ENCODE measurements around the gene TCFL5.

Gene TCFL5

DNA sequence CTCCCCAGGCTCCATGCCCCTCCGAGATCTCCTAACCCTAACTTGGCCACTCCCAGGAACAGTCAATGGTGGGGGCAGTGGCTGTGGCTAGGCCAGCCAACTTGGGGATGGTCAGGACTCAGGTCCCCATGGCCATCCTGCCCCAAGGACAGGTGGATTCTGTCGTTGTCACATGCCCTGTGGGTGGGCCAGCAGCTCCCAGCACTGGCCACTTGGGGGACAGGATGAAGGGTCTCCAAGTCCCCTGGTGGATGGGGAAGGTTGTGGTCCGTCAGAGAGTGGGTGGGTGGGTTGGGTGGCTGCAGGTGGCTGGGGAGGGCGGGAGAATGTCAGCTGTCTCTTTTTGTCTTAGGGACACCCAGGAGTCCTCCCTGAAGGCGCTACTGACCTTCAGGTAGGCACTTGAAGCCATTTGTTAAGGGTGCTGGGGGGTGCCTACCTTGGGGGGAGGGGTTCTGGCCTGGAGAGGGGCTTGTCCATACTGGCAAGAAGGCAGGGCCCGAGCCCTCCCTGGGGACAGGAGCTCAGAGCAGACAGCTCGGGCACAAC is 39.3 kb downstream of the TCFL5 start:
- no peak for DNase-seq (ENCODE audit: low read depth)

DNA sequence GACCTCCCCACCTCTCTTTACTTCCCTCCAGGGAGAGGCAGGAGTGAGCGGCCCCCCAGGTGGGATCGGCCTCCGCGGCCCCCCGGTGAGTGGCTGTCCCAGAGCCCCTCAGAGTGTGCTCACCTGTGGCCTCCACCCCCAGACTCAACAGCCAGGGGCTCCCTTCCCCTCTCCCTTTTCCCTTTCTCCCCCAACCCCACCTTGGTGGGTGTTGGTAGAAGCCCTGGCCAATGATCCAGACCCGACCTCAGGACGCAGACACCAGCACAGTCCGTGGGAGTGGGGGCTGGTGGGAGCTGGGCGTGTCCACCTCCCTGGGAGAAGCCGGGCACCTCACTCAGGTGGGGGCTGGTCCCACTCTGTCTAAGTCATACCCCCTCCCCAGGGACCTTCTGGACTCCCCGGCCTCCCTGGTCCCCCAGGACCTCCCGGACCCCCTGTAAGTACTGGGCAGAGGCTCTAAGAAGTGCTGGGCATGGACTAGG is 39.9 kb downstream of the TCFL5 start:
- no peak for DNase-seq (ENCODE audit: low read depth)

DNA sequence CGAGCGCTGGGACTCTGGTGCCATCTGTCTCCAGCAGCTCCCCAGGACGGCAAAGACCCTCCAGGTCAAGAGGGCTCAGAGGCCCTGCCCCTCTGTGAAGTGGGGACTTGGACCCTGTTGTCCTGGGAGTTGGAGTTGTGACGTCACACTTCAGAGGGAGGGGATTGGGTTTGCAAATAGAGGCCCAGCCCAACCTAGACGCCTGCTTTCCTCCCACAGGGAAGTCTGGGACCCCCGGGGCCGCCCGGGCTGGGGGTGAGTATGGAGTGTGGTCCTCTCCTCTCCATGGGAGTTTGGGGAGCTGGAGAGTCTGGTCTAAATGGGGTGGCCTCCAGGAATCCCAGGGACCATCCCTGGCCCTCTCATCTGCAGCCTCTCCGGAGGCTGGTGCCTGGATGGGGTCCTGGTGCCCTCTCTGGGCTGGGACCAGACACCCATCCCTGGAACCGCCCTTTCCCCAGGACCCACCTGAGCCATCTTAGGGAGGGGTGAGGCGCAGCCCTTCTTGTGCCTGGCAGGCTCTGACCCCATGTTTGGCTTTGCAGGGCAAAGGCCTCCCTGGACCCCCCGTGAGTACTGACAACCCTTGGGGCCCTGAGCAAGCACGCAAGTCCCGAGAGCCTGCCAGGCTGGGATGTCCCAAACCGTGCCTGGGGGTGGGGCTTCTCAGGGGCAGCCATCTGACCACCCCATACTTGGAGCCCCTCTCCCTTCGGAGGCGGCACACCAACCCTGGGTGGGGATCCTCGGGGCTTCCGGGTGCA is 40.5 kb downstream of the TCFL5 start:
- no peak for DNase-seq (ENCODE audit: low read depth)

DNA sequence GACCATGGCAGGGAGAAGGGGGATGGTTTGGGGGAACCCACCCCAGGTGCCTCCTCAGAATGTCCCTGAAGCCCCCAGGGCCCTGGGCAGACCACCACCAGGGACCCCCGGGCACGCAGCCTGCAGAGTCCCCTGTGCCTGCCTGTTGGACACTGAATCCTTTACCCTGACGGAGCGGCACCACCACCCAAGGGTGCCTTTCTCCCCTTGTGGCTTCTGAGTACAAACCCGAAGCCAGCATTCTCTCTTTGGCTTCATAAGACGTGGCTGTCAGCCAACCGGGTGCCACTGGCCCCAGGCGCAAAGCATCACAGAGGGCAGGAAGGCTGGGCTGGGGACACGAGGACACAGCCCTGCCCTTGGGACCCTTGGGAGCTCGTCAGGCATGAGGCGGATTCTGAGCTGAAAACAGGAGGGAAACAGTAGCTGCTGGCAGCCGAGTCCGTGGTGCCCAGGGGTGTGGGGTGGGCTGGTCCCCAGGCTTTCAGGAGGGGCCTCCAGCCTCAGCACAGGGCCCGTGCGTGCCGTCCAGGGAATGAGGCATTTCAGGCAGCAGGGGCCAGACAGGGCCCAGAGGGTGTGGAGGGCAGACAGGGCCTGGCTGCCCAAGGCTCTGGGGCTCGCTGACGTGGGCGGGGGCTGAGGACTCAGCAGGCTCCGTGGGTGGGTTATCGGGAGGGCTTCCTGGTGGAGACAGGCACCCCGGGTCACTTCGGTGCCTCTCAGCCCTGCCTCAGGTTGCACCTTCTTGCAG is 41.2 kb downstream of the TCFL5 start:
- DNase-seq (ENCODE audit: low read depth), result no peak

DNA sequence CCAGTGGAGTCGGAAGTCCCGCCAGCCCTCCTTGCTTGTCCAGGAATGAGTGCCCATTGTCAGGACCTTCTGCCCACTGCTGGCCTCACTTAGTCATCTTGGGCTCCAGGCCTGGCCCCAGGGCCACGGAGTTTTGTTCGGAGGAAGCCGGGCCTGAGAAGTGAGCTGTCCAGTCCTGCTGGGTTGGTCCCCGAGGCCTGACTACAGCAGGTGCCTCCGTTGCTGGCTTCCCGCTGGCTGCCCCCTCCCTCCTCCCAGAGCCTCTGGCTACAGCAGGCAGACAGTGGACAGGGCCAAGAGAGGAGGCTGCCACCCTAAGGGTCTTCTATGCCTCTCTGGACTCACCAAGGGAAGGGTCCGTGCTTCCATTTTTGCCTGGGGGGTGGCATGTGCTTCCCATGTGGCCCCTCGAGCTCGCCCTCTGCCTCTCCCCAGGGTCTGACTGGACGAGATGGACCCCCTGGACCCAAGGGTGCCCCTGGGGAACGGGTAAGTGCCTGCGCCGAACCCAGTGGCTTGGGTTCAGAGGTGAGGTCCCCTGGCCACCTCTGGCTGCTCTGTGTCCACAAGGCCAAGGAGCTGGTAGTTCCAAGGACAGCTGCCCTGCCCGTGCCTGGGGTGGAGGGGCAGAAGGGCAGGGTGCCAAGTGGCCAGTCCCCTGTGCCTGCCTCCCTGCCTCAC is 42.0 kb downstream of the TCFL5 start:
- no peak for DNase-seq (ENCODE audit: low read depth)

DNA sequence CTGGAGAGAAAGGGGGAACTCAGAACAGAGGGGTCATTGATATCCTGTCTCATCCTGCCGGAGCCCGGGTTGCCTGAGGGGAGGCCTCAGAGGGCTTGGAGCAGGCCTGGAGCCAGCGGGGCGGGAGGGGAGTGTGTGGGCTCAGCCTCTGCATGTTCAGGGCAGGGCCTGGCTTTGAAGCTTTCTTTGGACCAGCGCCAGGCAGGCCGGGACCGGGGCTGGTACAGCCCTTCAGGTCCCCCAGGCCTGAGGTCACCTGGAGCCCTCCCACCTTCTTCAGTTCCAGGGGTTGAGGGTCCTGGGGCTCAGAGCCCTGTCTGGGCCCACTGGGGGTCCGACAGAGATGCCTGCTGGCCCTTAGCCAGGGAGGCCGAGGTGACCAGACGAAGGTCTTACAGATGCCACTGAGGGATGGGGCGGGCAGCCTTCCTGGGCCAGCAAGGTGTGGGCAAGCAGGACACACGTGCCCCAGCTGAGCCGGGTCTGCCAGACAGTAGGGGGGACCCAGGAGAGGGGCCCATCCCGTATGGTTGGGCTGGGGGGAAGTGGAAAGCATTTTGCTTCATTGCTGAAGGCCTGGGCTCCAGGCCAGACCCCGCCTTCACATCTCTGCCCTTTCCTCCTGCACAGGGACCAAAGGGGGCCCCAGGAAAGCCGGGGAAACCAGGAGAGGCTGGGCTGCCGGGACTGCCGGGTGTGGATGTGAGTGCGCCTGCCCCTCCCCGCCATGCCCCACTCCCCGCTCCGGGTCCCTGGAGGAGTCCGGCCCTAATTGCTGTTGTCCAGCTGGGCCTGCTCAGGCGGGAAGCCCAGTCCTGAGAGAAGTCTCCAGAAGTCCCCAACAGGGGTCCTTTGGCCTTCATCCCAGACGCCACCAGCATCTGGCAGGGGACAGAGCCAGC is 42.8 kb downstream of the TCFL5 start:
- no peak for DNase-seq (ENCODE audit: low read depth)

DNA sequence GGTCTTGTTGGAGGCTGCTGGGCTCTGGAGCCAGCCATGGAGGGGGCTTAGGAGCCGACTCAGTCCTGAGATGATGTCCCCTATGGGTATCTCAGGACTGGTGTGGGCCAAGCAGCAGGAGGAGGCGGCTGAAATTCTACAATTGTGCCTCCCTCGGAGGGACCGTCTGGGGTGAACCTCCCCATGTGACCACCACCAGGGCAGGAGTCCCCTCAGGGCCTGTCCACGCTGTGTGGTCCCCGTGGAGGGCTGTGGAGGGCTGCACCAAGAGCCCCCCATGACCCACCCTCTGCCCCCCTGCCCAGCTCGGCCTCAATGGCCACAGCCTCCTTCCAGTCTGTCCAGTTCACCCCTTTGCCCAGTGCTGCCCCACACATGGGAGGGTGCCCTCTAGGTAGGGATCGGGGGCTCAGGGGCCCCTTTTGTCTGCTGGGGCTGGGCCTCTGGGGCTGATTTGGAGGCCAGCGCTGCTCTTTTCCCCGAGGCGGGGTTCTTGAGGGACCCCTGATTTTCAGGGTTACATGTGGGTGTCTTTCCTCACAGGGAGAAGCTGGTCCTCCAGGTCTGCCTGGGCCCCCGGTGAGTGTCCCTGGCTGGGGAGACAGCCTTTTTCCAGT is 43.5 kb downstream of the TCFL5 start:
- DNase-seq (ENCODE audit: low read depth), result no peak

DNA sequence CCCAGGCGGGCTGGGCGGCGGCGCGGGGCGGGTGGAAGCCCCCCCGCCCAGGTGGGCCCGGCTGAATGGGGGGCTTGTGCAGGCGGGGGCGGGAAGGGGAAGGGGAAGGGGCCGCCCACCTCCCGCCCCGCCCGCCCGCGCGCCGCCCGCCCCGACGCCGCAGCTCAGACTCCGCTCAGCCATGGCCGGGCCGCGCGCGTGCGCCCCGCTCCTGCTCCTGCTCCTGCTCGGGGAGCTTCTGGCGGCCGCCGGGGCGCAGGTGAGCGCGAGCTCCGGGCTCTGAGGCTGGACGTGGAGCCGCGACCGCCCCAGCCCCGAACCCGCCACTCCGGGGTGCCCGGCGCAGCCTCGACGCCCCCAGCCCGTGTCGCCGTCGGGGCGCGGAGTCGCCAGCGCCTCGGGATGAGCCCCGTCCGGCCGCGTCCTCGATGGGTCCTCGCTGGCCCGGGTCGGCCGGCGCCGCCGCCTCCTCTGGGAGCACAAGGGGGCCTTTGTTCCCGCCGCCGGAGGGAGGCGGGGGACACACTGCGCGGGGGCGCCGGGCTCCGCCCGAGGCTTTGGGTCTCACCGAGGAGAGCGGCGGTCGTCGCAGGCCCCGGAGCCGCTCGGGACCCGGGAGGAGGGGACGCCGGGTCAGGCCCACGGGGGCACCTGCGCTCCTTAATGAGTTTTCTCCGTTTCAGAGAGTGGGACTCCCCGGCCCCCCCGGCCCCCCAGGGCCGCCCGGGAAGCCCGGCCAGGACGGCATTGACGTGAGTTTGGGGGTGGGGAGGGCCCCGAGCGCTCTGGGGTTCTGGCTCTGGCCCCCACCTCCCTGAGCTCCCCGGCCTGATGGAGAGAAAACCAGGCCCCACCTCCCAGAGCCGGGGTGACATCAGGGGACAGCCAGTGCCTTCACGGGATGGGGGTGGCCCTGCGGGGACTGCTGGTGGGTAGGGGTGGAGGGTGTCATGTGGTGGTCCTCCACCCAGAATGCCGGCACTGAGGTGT is 44.4 kb downstream of the TCFL5 start, which contains the start of gene COL9A3:
COL9A3 (plus strand) TSS at position 167 of the 990 bp plus-strand sequence; CDS start at position 182, 15 bp downstream.
- no peak for DNase-seq (ENCODE audit: low read depth)

DNA sequence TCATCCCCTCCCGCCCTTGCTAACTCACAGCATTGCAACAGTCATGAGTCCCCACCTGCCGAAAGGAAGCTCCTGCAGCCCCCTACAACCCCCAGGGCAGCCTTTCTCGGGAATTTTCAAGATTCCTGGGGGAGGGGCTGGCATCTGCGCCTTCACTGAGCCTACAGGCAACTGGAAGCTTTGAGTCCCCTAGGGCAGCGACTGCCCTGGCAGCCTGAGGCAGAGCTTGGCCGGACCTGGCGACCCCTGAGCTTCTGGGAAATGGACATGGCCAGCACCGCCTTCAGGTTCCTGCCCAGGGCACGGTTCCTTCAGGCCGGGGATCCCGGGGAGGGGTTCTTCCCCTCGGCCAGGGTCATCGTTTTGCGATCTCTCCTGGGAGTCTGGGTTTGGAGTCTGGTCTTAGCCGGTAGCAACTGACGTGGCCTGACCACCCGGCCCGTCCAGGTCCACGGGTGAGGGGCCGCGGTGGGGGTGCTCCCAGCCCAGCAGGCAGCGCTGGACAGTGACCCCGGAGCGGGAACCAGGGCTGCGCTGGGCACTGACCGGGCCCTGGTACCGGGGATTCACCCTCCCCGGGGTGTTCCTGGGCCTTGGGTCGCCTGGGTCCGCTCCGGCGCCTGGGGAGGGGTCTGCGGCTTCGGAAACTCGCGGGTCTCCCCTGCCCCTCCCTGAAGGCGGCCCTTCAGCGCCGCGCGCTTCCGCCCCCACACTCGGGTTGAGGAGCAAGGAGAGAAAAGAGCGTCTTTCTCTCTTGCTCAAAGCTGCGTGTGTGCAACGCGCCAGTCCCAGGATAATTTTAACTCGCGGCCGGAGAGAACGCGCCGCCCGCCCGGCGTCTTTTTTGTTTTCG is 45.4 kb downstream of the TCFL5 start:
- no peak for DNase-seq (ENCODE audit: low read depth)

DNA sequence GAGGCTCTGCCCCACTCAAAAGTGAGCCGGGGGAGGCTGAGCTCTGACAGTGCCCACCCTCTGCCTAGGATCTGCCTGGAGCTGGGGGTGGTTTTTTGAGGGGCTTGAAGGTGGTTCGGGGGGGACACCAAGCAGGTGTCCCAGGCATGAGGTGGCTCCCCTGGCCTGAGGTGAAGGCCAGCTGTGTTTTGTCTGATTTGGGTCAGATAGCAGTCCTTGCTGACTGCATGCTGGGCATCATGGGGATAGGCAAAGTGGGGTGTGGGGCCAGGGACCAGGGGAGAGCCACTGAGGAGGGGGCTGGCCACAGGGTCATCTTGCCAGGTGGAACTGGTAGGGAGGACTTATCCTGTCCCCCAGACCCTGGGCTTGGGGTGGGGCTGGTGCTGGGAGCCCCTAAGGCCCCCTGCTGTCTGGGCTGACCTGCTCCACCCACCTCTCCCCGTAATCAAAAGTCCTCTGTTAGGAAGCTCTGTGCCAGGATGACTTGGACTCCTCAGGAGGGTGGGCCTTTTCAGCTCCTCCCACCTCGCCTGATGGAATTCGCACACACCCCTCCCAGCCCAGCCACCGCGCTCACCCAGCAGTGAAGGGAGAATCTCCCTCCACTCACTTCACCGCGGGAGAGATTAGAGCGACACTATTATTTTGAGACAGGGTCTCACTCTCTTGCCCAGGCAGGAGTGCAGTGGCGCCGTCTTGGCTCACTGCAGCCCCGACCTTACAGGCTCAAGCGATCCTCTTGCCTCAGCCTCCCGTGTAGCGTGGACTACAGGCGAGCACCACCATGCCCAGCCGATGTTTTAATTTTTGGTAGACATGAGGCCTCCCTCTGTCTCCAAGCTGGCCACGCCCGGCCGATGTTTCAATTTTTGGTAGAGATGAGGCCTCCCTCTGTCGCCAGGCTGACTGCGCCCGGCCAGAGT is 46.3 kb downstream of the TCFL5 start:
- DNase-seq (ENCODE audit: low read depth), result no peak

DNA sequence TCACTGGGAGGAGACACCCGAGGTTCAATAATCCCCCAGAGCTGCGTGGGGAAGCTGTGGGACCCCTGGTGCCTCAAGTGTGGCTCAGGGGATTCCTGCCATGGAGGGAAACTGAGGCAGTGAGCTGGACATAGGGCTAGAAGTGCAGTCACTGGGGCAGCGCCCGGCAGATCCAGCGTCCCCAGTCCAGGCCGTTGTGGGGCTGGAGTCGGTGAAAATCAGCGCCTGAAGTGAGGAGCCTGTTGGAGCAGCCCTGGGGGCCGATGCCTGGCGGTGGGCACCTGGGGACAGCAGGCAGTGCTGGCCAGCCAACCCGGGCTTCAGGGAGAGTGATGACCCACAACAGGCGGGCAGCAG is 46.9 kb downstream of the TCFL5 start:
- no peak for DNase-seq (ENCODE audit: low read depth)

DNA sequence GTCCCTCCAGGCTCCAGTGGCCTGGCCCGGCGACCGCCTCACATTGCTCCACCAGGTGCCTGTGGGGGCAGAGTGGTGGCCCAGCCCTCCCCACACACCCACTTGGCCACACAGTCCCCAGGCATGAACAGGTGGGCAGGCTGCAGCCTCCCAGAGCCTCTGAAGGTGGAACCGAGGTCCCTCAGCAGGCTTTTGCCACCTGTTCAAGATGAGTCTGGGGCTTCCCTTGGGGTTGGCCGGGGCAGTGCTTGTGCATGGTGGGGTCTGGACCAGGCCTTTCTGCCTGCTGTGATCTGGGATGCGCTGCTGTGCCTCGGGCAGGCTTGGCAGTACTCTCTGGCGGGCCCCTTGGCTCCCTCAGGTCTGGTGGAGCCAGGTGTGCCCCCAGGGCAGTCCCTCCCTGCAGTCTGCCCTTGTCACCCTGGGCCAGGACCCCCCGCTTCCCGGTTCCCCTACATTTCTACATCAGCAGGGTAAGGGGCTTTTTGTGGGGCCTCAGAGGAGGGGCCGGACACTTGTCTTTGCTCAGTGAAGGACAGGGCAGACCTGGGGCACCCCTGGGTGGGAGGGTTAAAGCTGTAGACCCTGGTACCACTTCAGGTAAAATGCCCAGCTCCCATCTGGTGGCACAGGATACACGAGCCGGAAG is 47.4 kb downstream of the TCFL5 start:
- DNase-seq (ENCODE audit: low read depth), result no peak

DNA sequence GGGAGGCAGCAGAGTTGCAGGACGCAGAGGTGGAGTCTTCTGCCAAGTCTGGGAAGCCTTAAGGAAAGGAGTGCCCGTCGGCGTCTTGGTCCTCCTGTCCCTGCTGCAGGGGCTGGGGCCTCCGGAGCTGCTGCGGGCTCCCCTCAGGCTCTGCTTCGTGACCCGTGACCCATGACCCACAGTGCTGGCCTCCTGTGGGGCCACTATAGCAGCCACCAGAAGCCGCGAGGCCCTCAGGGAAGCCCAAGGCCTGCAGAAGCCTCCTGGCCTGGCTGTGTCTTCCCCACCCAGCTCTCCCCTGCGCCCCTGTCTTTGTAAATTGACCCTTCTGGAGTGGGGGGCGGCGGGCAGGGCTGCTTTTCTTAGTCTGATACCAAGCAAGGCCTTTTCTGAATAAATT is 48.0 kb downstream of the TCFL5 start:
- no peak for DNase-seq (ENCODE audit: low read depth)

DNA sequence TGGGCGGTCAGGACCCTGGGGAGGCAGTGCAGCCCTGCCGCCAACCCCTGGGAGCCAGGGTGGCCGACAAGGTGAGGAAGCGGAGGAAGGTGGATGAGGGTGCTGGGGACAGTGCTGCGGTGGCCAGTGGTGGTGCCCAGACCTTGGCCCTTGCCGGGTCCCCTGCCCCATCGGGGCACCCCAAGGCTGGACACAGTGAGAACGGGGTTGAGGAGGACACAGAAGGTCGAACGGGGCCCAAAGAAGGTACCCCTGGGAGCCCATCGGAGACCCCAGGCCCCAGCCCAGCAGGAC is 48.8 kb downstream of the TCFL5 start:
- DNase-seq (ENCODE audit: low read depth), result no peak

DNA sequence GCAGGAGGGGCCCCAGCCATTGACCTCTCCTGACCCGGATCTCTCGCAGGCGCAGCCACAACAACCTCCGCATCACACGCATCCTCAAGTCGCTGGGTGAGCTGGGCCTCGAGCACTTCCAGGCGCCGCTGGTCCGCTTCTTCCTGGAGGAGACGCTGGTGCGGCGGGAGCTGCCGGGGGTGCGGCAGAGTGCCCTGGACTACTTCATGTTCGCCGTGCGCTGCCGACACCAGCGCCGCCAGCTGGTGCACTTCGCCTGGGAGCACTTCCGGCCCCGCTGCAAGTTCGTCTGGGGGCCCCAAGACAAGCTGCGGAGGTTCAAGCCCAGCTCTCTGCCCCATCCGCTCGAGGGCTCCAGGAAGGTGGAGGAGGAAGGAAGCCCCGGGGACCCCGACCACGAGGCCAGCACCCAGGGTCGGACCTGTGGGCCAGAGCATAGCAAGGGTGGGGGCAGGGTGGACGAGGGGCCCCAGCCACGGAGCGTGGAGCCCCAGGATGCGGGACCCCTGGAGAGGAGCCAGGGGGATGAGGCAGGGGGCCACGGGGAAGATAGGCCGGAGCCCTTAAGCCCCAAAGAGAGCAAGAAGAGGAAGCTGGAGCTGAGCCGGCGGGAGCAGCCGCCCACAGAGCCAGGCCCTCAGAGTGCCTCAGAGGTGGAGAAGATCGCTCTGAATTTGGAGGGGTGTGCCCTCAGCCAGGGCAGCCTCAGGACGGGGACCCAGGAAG is 49.3 kb downstream of the TCFL5 start:
- DNase-seq (ENCODE audit: low read depth), result no peak

DNA sequence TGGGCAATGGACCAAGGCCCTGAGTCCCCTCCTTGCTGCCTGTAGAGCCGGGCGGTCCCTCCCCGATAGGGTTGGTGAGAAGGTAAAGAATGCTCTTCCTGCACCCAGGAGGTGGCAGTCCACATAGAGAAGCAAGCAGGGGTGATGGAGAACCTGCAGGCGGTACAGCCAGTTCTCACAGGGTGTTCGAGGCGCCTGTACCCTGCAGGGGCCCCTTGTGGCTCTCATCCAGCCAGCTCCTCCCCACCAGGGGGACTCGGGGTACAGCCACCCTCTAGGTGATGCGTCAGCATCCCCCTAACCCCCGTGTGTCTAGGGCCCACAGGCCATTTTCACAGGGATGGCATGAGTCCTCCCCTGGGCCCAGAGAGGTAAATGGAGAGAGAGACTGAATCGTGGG is 49.9 kb downstream of the TCFL5 start:
- no peak for DNase-seq (ENCODE audit: low read depth)

DNA sequence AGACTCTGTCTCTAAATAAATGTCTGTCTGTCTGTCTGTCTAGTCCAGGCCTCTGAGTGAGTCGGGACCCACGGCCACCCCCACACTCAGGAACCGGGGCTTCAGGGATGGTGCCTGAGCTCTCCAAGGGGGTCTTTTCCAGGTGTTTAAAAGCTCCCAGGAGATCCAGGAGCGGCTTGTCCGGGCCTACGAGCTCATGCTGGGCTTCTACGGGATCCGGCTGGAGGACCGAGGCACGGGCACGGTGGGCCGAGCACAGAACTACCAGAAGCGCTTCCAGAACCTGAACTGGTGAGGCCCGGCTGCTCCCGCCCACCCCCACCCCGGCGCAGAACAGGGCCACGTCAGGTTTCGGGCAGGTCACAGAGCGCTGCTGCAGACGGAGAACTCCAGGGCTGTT is 50.3 kb downstream of the TCFL5 start:
- no peak for DNase-seq (ENCODE audit: low read depth)

All from stimulated activated CD8-positive, alpha-beta memory T cell treated with anti-CD3 and anti-CD28 coated beads, Interleukin-15, amount 100 ng/mL, for 1 hour (primary cell).